D721Med (cell line): Measurements from ENCODE around the gene ERLEC1.
"Not testable (repeated sequence)": the region's sequence is repeated elsewhere in the genome, so short reads cannot be mapped to it uniquely, and the experiment has no call there.

Source experiments
- DNase-seq: peaks from one replicate; pipeline ENCODE4 v3.0.0; 2011; ENCODE audit warnings: low spot score; ENCODE audit not compliant: insufficient read length
- FAIRE-seq: peaks from 2 replicates; lab custom pipeline; 2011; peaks lifted over from hg19 to GRCh38; lab: Jason Lieb, UNC
- CTCF ChIP-seq: IDR thresholded peaks from 2 replicates; pipeline ENCODE4 v1.5.1; 2012; ENCODE audit warnings: mild to moderate bottlenecking, control low read depth; ENCODE audit not compliant: insufficient read depth; ENCODE audit errors: missing control alignments

Gene ERLEC1

DNA sequence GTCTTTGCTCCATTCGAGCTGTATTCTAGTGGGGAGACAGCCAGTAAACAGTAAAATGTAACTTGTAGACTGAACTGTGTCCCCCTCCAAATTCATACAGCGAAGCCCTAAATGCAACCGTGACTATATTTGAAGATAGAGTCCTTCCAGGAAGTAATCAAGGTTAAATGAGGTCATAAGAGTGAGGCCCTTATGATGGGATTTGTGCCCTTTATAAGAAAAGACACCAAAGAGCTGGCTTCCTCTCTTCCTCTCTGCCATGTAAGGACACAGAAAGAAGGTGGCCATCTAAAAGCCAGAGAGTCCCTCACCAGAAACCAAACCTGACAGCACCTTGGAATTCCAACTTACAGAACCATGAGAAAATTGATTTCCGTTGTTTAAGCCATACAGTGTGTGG is 41.5 kb downstream of the ERLEC1 start:
- no peak for FAIRE-seq

DNA sequence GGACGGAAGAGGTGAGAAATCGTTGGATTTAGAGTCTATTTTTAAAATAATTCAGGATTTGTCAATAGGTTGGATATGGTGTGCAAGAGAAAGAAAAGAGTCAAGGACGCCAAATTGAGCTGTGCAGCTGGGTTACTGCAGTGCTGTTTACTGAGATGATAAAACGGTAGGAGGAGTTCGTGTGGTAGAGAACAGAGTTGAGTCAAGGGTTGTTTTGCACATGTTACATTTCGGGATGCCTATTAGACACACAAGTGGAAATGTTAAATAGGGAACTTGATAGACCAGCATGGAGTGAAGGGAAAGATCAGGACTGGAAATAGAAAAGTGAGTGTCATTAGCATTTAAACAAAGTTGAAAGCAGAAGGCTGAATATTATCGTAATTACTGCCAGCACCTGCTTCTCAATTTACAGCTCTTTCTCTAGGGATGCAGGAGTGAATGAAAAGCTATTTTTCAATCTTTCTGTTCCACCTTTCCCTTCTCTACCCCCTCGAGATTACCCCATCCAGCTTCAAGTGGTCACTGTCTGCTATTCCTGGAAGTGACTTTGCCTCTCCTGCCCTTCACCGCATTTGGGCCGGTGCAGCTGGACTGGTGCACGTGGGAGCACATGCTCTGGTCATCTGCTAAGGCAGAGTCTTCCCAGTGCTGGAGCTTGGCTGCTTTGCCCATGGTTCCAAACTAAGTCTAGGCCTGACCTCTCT is 42.6 kb downstream of the ERLEC1 start:
- no peak for TF ChIP-seq CTCF
- DNase-seq = no peak
- no peak for FAIRE-seq

More for the DNA sequence above, 41.5 kb downstream of the ERLEC1 start:
- no peak for TF ChIP-seq CTCF
- DNase-seq = no peak

GRCh38 chr2:53829980-53830290 is 43.1 kb downstream of the ERLEC1 start:
- not testable (repeated sequence) for DNase-seq, FAIRE-seq

DNA sequence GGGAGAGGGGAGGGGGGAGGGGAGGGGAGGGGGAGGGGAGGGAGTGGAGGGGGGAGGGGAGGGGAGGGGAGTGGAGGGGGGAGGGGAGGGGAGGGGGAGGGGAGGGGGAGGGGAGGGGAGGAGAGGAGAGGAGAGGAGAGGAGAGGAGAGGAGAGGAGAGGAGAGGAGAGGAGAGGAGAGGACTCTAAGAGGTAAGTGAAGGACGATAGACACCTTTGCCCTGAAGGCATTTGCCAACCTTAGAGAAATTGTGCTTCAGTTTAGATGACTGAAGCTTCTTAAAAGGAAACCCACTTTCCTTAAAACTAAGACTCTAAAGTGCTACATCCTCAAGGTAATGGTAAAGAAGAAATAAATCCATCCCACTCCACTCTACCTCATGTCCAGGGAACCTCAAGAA is 53.7 kb downstream of the ERLEC1 start:
- DNase-seq (no peak), FAIRE-seq (no peak)
- no peak for TF ChIP-seq CTCF

DNA sequence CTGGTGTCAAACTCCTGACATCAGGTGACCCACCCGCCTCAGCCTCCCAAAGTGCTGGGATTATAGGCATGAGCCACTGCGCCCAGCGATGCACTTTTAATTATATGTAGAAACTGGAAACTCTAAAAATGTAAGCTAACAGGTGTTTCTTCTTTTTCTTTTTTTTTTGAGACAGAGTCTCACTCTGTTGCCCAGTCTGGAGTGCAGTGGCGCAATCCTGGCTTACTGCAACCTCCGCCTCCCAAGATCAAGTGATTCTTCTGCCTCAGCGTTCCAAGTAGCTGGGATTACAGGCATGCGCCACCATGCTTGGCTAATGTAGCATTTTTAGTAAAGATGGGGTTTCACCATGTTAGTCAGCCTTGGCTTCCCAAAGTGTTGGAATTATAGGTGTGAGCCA is 54.8 kb downstream of the ERLEC1 start:
- not testable (repeated sequence) for FAIRE-seq

GRCh38 chr2:53842891-53843290 is 56.0 kb downstream of the ERLEC1 start:
- FAIRE-seq (no peak), DNase-seq (no peak)
- no peak for TF ChIP-seq CTCF

More for the DNA sequence above, 54.8 kb downstream of the ERLEC1 start:
- not testable (repeated sequence) for DNase-seq

GRCh38 chr2:53843595-53843994 is 56.8 kb downstream of the ERLEC1 start:
- no peak for FAIRE-seq
- no peak for TF ChIP-seq CTCF

GRCh38 chr2:53848062-53848461 is 61.2 kb downstream of the ERLEC1 start:
- DNase-seq = no peak
- no peak for FAIRE-seq
- no peak for TF ChIP-seq CTCF

More at GRCh38 chr2:53843595-53843994, 56.8 kb downstream of the ERLEC1 start:
- no peak for DNase-seq

GRCh38 chr2:53851052-53851757 is 64.4 kb downstream of the ERLEC1 start:
- not testable (repeated sequence) for FAIRE-seq, DNase-seq
